Subcutaneous abdominal adipose tissue (tissue), 5 donors: ENCODE data around the gene LMF2.

Experiments
- H3K27ac ChIP-seq: one replicate; pipeline ENCODE4 v1.7.0; 2013; ENCODE audit warnings: low read depth, mild to moderate bottlenecking, inconsistent platforms, low read length, moderate library complexity
- H3K27me3 ChIP-seq, 5 donors: one replicate each; pipeline ENCODE4 v1.7.0; 2013; ENCODE audit warnings: low read length in 5 of 5, inconsistent platforms in 1 of 5; ENCODE audit not compliant: control insufficient read depth in 5 of 5, insufficient read depth in 4 of 5
- H3K36me3 ChIP-seq, 5 donors: one replicate each; pipeline ENCODE4 v1.7.0; 2013; ENCODE audit warnings: low read length in 5 of 5; ENCODE audit not compliant: control insufficient read depth in 5 of 5, insufficient read depth in 5 of 5
- H3K4me1 ChIP-seq, 5 donors: one replicate each; pipeline ENCODE4 v1.7.0; 2013; ENCODE audit warnings: low read length in 5 of 5, mild to moderate bottlenecking in 3 of 5, moderate library complexity in 1 of 5; ENCODE audit not compliant: control insufficient read depth in 5 of 5, insufficient read depth in 5 of 5
- H3K4me3 ChIP-seq, 5 donors: one replicate each; pipeline ENCODE4 v1.7.0; 2013; ENCODE audit warnings: low read length in 5 of 5, low read depth in 1 of 5
- H3K9ac ChIP-seq, 5 donors: one replicate each; pipeline ENCODE4 v1.7.0; 2013; ENCODE audit warnings: low read length in 5 of 5, mild to moderate bottlenecking in 4 of 5, moderate library complexity in 3 of 5
- H3K9me3 ChIP-seq, 5 donors: one replicate each; pipeline ENCODE4 v1.7.0; 2013; ENCODE audit warnings: low read length in 5 of 5; ENCODE audit not compliant: control insufficient read depth in 5 of 5
- donor health status: healthy.
- donor health status: healthy.
- donor health status: healthy.
- donor health status: healthy.
- donor health status: healthy.

LMF2 gene, protein sequence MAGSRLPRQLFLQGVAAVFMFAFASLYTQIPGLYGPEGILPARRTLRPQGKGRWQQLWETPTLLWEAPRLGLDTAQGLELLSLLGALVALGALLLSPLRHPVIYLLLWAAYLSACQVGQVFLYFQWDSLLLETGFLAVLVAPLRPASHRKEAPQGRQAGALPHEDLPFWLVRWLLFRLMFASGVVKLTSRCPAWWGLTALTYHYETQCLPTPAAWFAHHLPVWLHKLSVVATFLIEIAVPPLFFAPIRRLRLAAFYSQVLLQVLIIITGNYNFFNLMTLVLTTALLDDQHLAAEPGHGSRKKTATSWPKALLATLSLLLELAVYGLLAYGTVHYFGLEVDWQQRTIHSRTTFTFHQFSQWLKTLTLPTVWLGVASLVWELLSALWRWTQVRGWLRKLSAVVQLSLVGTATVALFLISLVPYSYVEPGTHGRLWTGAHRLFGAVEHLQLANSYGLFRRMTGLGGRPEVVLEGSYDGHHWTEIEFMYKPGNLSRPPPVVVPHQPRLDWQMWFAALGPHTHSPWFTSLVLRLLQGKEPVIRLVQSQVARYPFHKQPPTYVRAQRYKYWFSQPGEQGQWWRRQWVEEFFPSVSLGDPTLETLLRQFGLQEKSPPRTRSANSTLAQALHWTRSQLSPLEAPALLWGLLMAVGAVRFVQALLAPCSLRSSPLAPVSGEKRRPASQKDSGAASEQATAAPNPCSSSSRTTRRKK

GRCh38 chr22:50507421-50507990, at the start of gene LMF2:
Gene LMF2, minus strand, starts transcription at chr22:50507702. Its CDS starts 27 bp downstream, at chr22:50507675.
- Histone ChIP-seq H3K27me3 (no peaks in the 10 kb centered on the region), H3K27ac (peak within 1 kb of the TSS; percentile 88), H3K9ac (peak within 1 kb of the TSS; percentile 77 to 99 (median 89)), H3K4me1 (peaks cover 0 to 29% (median 28%) of the 10 kb centered on the region in 5 donors), H3K9me3 (no peaks in the 10 kb centered on the region), H3K36me3 (peaks cover 0 to 37% (median 30%) of the 10 kb centered on the region in 5 donors), H3K4me3 (peak within 1 kb of the TSS; percentile 87 to 98 (median 94))

DNA sequence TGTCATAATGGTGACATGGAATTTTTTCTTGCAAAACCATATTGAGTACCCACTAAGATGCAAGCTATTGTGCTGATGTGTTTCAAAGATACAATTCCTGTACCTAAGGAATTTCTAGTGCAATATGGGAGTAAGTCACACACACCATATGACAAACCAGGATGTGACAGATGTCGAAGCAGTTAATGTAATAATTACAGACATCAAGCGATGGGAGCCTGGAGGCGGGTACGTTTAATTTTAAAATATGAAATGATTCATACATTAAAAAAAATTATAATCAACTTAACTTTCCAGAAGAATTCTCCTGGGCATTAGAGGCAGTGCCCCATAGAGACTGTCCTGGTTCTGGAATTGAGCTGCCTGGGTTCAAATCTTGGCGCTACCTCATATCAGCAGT, 49.2 kb upstream of the LMF2 start:
- Histone ChIP-seq H3K4me1 (no peaks in the 10 kb centered on the region), H3K27me3 (no peaks in the 10 kb centered on the region), H3K36me3 (no peaks in the 10 kb centered on the region), H3K9ac (no peak overlapping the region), H3K27ac (no peak overlapping the region), H3K9me3 (no peaks in the 10 kb centered on the region), H3K4me3 (no peak overlapping the region)

DNA sequence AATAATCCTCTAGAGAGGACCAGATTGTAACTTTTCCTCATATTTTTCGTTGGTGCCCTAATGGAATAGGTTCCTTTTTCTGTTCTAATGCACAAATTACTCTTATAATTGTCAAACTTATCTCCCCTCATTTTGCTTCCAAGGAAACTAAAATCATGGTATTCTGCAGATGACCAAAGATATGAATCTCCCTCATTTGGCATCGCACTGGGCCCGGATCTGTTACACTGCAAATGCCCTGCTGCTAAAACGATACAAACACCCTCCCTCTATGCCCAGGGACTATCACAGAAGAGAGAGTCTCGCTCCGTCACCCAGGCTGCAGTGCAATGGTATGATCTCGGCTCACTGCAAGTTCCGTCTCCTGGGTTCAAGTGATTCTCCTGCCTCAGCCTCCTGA, 45.8 kb upstream of the LMF2 start:
- Histone ChIP-seq H3K9me3 (no peaks in the 10 kb centered on the region), H3K27me3 (peaks cover 3 to 8% (median 7%) of the 10 kb centered on the region in 5 donors), H3K9ac (no peak overlapping the region), H3K4me3 (no peak overlapping the region), H3K27ac (no peak overlapping the region), H3K36me3 (no peaks in the 10 kb centered on the region), H3K4me1 (peaks cover 0 to 11% (median 8%) of the 10 kb centered on the region in 5 donors)

- H3K9ac ChIP-seq = no peak overlapping the region
- H3K27ac ChIP-seq = no peak overlapping the region
- peaks cover 0 to 18% (median 11%) of the 10 kb centered on the region in 5 donors for H3K4me1 ChIP-seq
- H3K27me3 ChIP-seq = peaks cover 12 to 20% (median 17%) of the 10 kb centered on the region in 5 donors
- H3K36me3 ChIP-seq = no peaks in the 10 kb centered on the region
- no peak overlapping the region for H3K4me3 ChIP-seq
- H3K9me3 ChIP-seq = no peaks in the 10 kb centered on the region
Measured at GRCh38 chr22:50551160-50551752, 43.8 kb upstream of the LMF2 start.

GRCh38 chr22:50550395-50550794, 42.9 kb upstream of the LMF2 start:
- Histone ChIP-seq H3K27ac (no peak overlapping the region), H3K9ac (no peak overlapping the region), H3K4me3 (no peak overlapping the region), H3K36me3 (no peaks in the 10 kb centered on the region), H3K9me3 (no peaks in the 10 kb centered on the region), H3K27me3 (peaks cover 14 to 25% (median 24%) of the 10 kb centered on the region in 5 donors), H3K4me1 (peaks cover 0 to 21% (median 11%) of the 10 kb centered on the region in 5 donors)

DNA sequence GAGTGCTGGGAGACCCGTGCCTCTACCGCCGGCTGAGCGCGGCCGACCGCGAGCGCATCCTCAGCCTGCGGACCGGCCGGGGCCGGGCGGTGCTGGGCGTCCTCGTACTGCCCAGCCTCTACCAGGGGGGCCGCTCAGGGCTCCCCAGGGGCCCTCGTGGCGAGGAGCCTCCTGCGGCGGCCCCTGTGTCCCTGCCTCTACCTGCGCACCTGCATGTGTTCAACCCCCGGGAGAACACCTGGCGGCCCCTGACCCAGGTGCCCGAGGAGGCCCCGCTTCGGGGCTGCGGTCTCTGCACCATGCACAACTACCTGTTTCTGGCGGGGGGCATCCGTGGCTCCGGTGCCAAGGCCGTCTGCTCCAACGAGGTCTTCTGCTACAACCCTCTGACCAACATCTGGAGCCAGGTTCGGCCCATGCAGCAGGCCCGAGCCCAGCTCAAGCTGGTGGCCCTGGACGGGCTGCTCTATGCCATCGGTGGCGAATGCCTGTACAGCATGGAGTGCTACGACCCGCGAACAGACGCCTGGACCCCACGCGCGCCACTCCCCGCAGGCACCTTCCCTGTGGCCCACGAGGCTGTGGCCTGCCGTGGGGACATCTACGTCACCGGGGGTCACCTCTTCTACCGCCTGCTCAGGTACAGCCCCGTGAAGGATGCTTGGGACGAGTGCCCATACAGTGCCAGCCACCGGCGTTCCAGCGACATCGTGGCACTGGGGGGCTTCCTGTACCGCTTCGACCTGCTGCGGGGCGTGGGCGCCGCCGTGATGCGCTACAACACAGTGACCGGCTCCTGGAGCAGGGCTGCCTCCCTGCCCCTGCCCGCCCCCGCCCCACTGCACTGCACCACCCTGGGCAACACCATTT, 41.7 kb upstream of the LMF2 start:
- H3K4me3 ChIP-seq = peak overlapping the region in 3 of 5 donors; percentile 31 to 54 (median 48)
- peaks cover 14 to 27% (median 24%) of the 10 kb centered on the region in 5 donors for H3K27me3 ChIP-seq
- H3K9ac ChIP-seq = peak overlapping the region in 1 of 5 donors; percentile 20
- peaks cover 0 to 29% (median 17%) of the 10 kb centered on the region in 5 donors for H3K4me1 ChIP-seq
- H3K27ac ChIP-seq = no peak overlapping the region
- H3K36me3 ChIP-seq = no peaks in the 10 kb centered on the region
- no peaks in the 10 kb centered on the region for H3K9me3 ChIP-seq

- Histone ChIP-seq H3K36me3 (no peaks in the 10 kb centered on the region), H3K9ac (peak overlapping the region in 2 of 5 donors; percentile 17 to 20), H3K9me3 (no peaks in the 10 kb centered on the region), H3K4me3 (peak overlapping the region in 3 of 5 donors; percentile 31 to 54 (median 48)), H3K4me1 (peaks cover 0 to 34% (median 21%) of the 10 kb centered on the region in 5 donors), H3K27ac (no peak overlapping the region), H3K27me3 (peaks cover 14 to 27% (median 24%) of the 10 kb centered on the region in 5 donors)
Measured at GRCh38 chr22:50548040-50548920, 40.8 kb upstream of the LMF2 start.

- H3K27me3 ChIP-seq = peaks cover 14 to 27% (median 24%) of the 10 kb centered on the region in 5 donors
- H3K9ac ChIP-seq = no peak overlapping the region
- H3K36me3 ChIP-seq = no peaks in the 10 kb centered on the region
- H3K4me1 ChIP-seq = peaks cover 3 to 34% (median 21%) of the 10 kb centered on the region in 5 donors
- H3K27ac ChIP-seq = no peak overlapping the region
- no peak overlapping the region for H3K4me3 ChIP-seq
- H3K9me3 ChIP-seq = no peaks in the 10 kb centered on the region
Measured at GRCh38 chr22:50547263-50547985, 39.9 kb upstream of the LMF2 start.
